Activated naive CD4-positive, alpha-beta T cell treated with Interleukin-2 at 50 U/mL for 16 hours (primary cell): ENCODE results near the gene GALNT9.
A peak's percentile ranks its signal among the peaks of the same experiment; 100 is the strongest.
"Not testable (repeated sequence)": the region's sequence is repeated elsewhere in the genome, so short reads cannot be mapped to it uniquely, and the experiment has no call there.

Source experiments
- DNase-seq: peaks from one replicate; pipeline ENCODE4 v3.0.0-alpha.2; 2020

GALNT9 gene

GRCh38 chr12:132229193-132229760 lies 100.1 kb downstream of the GALNT9 start:
- DNase-seq = no peak

- no peak for DNase-seq
These were observed 100.8 kb downstream of the GALNT9 start for GRCh38 chr12:132228476-132229192.

DNA sequence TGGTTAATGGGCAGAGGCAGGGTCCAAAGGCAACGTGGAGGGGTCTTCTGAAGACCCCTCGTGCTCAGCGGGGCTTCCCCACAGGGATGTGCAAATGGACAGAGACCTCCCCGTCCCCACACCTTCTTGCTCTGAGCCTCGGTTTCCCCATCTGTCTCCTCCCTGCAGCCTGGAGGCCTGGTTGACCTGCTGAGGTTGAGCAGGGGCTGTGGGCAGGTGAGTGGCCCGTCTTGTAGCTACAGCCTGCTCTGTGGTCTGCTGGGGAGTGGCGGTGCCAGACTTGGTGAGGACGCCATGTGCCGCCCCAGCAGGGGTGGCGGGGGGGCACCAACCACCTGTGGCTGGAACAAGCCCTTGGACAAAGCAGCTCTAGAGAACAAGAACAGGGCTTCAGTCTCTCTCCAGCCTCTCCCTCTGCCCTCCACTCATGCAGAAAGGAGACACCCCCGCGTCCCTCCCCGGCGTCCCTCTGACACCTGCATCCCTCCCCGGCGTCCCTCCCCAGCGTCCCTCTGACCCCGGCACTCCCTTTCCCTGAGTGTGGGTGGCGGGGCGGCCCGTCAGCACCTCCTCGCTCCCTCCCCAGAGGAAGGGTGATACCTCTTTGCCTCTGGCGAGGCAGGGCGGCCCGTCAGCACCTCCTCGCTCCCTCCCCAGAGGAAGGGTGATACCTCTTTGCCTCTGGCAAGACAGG lies 101.5 kb downstream of the GALNT9 start:
- DNase-seq = no peak

GRCh38 chr12:132227118-132227517 lies 102.3 kb downstream of the GALNT9 start:
- no peak for DNase-seq

DNA sequence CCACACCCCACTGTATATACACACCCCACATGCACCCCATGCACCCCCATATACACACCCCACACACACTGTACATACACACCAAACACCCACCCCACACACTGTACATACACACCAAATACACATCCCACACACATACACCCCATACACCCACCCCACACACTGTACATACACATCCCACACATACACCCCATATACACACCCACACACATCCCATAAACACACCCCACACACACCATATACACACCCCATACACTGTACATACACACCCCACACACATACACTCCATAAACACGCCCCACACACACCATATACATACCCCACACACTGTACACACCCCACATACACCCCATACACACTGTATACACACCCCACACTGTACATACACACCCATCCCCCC lies 102.8 kb downstream of the GALNT9 start:
- no peak for DNase-seq

DNA sequence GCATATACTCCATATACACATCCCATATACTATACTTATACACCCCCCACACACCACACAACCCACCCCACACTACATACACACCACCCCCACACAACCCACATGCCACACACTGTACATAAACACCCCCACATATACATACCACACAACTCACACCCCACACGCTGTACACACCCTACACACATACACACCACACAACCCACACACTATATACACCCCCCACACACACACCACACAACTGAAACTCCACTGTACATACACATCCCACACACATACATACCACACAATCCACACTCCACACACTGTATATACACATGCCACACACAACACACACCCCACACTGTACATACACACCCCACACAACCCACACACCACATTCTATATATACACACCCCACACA lies 104.2 kb downstream of the GALNT9 start:
- DNase-seq = no peak

- no peak for DNase-seq
These were observed 104.9 kb downstream of the GALNT9 start for GRCh38 chr12:132224484-132224883.

DNA sequence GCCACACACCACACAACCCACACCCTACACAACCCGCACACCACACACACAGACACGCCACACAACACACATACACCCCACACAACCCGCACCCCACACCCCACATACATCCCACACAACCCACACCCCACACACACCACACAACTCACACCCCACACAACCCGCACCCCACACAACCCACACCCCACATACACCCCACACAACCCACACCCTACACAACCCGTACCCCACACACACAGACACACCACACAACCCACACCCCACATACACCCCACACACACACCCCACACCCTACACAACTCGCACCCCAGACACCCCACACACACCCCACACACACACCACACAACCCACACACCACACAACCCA lies 106.6 kb downstream of the GALNT9 start:
- no peak for DNase-seq

GRCh38 chr12:132222096-132222807 lies 107.1 kb downstream of the GALNT9 start:
- peak; percentile 23 for DNase-seq

GRCh38 chr12:132219761-132220160 lies 109.6 kb downstream of the GALNT9 start:
- not testable (repeated sequence) for DNase-seq

DNA sequence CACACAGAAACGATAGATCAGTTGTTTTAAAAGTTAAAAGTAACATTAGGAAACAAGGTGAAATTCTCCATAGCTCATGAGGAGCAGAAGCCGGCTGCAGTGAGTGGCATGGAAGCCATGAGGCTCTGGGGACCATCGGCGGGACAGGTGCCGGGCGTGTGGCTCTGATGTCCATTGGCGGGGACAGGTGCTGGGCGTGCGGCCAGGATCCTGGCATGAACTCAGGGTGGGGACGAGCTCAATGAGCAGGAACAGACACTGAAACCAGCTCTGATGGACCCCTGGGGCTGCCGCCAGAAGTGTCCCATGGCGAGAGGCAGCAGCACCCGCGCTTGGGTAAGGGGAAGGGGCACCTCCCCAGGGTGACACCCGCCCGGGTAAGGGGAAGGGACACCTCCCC lies 110.1 kb downstream of the GALNT9 start:
- DNase-seq = no peak

DNA sequence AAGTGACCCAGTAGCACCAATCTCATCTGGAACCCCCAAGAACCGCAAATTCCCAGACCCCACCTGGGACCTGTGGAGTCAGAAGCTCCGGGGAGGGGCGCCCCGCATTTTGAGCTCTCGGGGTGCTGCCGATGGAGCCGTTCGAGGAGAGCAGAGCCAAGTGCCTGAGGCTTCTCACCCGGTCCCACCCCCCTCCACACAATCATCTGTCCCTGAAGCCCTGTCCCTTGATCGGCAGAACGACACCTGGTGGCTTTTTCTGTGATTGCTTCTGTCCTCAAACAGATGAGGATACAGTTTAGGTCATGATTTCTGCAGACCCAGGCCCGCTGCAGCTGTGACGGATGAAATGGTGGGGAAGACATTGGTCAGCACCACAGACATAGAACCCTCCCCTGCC lies 110.5 kb downstream of the GALNT9 start:
- peak; percentile 48 for DNase-seq

DNA sequence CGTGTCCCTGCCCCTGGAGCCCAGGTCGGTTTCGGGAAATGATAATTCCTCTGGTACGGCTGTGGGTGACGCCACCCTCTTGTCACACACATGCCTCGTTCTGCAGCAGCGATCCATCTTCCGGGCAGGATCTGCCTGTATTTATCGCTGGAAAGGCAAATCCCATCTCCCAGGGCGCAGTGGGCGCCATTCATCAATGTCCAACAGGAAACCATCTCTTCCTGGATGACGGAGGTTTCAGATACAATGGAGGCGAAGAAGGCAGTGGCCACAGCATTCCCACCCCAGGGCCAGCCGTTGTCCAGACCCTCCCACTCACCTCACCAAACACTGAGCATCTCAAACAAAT lies 110.9 kb downstream of the GALNT9 start:
- DNase-seq = no peak

DNA sequence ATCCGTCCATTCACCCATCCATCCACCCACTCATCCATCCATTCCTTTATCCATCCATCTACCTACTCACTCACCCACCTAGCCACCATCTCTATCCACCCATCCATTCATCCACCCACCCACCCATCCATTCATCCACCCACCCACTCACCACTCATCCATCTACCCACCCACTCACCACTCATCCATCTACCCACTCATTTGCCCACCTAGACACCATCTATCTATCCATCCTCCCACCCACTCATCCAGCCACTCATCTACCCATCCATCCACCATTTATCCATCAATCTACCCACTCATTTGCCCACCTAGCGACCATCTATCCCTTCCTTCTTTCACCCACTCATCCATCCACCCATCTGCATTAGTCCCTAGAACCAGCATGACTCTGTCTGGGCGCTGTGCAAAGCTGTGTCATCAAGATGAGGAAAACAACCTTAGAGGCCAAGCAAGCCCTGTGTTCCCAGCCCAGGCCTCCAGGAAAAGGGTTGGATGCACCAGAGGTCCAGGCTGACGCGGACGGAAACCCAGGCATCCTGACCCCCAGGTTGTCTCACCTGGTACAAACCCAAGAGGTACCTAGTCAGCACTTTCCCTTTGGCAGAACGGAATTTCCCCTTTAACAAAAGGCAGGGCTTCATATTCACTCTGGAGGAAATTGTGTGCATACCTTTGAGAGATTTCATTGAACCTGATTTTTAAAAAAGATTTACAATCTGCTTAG lies 111.4 kb downstream of the GALNT9 start:
- no peak for DNase-seq

- no peak for DNase-seq
These were observed 112.0 kb downstream of the GALNT9 start for GRCh38 chr12:132217371-132217770.

- no peak for DNase-seq
These were observed 112.9 kb downstream of the GALNT9 start for GRCh38 chr12:132216354-132216987.

GRCh38 chr12:132215299-132215989 lies 113.9 kb downstream of the GALNT9 start:
- DNase-seq = no peak

DNA sequence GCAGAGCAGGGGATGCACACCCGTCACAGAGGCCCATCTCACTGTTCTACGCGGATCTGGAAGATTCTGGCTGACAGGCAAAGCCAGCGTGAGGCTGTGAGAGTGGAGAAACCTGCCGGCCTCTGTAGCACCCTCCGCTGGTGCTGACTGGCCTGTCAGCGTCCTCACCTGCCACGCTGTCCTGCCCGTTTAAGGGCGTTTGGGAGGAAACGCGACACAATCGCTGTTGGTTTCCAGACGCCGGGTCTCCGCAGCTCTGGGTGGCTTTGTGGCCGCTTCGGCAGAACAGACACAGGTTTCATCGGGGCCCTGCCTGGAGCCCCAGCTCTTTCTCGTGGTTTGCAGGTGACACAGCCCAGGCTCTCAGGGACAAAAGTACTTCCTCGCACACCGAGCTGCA lies 114.5 kb downstream of the GALNT9 start:
- DNase-seq = peak; percentile 8

- DNase-seq = no peak
These were observed 115.3 kb downstream of the GALNT9 start for GRCh38 chr12:132214161-132214476.

GRCh38 chr12:132213359-132214160 lies 115.8 kb downstream of the GALNT9 start:
- DNase-seq = no peak

DNA sequence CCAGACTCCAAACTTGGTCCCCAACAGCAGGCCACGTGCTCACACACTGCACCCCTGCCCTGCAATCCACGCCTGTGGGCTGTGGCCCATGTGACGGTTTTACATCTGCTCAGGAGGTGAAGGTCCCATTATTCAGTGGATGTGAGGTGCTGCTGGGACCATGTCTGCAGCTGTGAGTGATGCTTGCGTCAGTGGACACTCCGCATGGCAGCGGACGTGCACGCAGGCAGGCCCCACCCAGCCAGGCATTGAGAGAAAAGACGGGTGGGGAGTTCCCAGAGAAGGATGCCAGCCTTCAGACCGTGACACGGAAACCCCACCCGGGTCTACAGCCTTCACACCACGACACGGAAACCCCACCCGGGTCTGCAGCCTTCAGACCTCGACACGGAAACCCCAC lies 117.6 kb downstream of the GALNT9 start:
- no peak for DNase-seq
